ENCODE results near the gene UBFD1. TPM values are rescaled to one million over a fixed set of nuclear protein-coding genes. Genes with fewer than 3 reads are reported as not detected.

UBFD1 gene
- total RNA-seq, 2 donors from 2014 or later = 53.8 to 87.1 TPM

Other genes with a start within 250 kb of the UBFD1 start
- 10 to 100 TPM; 21.9 to 28.2 TPM for gene COG7, start 104.5 kb upstream of the UBFD1 start, total RNA-seq
- 10 to 100 TPM; 61.0 to 97.3 TPM for gene GGA2, start 47.2 kb upstream of the UBFD1 start, total RNA-seq
- gene EARS2, start 377 bp upstream of the UBFD1 start, total RNA-seq = 10 to 100 TPM; 19.2 to 34.9 TPM
- gene NDUFAB1, start 38.6 kb downstream of the UBFD1 start, total RNA-seq = 100 to 1,000 TPM; 101 to 102 TPM
- 10 to 100 TPM; 20.6 to 28.4 TPM for gene PALB2, start 83.6 kb downstream of the UBFD1 start, total RNA-seq
- 100 to 1,000 TPM in 1 of 2 donors, 10 to 100 TPM in 1; 95.0 to 107 TPM for gene DCTN5, start 83.7 kb downstream of the UBFD1 start, total RNA-seq
- gene PLK1, start 121.2 kb downstream of the UBFD1 start, total RNA-seq = 10 to 100 TPM; 55.6 to 95.6 TPM
- not detected for gene ERN2, start 155.5 kb downstream of the UBFD1 start, total RNA-seq
- gene CHP2, start 197.3 kb downstream of the UBFD1 start, total RNA-seq = not detected

Measured in natural killer cell treated with Interleukin-12 subunit alpha and Interleukin-12 subunit beta and Interleukin-15 and Interleukin-18, amount 100 ng/mL, for 72 hours (primary cell).